ENCODE data around the gene RNF121. TPM values are rescaled to one million over a fixed set of nuclear protein-coding genes. Genes with fewer than 3 reads are reported as not detected.
"Not testable (repeated sequence)": the region's sequence is repeated elsewhere in the genome, so short reads cannot be mapped to it uniquely, and the experiment has no call there.

RNF121 gene
- total and polyA plus RNA-seq, 12 donors: 8.3 to 25.7 (median 19.2) TPM

GRCh38 chr11:71908218-71908617 is 20.6 kb upstream of the RNF121 start:
- Histone ChIP-seq H3K9me3 (no peaks in the 10 kb centered on the region), H3K4me1 (no peaks in the 10 kb centered on the region), H3K27me3 (no peaks in the 10 kb centered on the region), H3K4me3 (no peak overlapping the region), H3K36me3 (peaks cover 0 to 44% (median 0%) of the 10 kb centered on the region in 9 donors), H3K27ac (no peak overlapping the region)
- ATAC-seq (no peak), DNase-seq (no peak)
- no peak for TF ChIP-seq CTCF (IDR thresholded peaks at IDR 0.05)
- intact Hi-C loops (cut with DNase I): no loop called here
- 87 to 93% methylated on average over 9 of the region's 9 CpGs for WGBS, 2 donors

- ATAC-seq; intact Hi-C loops (cut with DNase I); H3K9me3 ChIP-seq; H3K4me3 ChIP-seq; H3K27me3 ChIP-seq; DNase-seq; H3K27ac ChIP-seq; H3K4me1 ChIP-seq: not testable (repeated sequence)
- WGBS, 2 donors: 90% methylated on average over 5 of the region's 5 CpGs
- H3K36me3 ChIP-seq: peaks cover 0 to 55% (median 13%) of the 10 kb centered on the region in 9 donors
These were observed 18.1 kb upstream of the RNF121 start for GRCh38 chr11:71910775-71911174.

- 85% methylated on average over 10 of the region's 10 CpGs for WGBS, 2 donors
- H3K27ac ChIP-seq; intact Hi-C loops (cut with DNase I); H3K4me3 ChIP-seq; H3K4me1 ChIP-seq; H3K9me3 ChIP-seq; H3K27me3 ChIP-seq; ATAC-seq; DNase-seq: not testable (repeated sequence)
- H3K36me3 ChIP-seq: peaks cover 0 to 62% (median 16%) of the 10 kb centered on the region in 9 donors
These were observed 17.4 kb upstream of the RNF121 start for GRCh38 chr11:71911321-71911985.

- intact Hi-C loops (cut with DNase I); H3K4me3 ChIP-seq; H3K4me1 ChIP-seq; H3K27ac ChIP-seq; ATAC-seq; H3K27me3 ChIP-seq; H3K9me3 ChIP-seq; DNase-seq: not testable (repeated sequence)
- H3K36me3 ChIP-seq: peaks cover 0 to 63% (median 16%) of the 10 kb centered on the region in 9 donors
- 95 to 96% methylated on average over 9 to 10 of the region's 10 CpGs for WGBS, 2 donors
These were observed 16.9 kb upstream of the RNF121 start for GRCh38 chr11:71911986-71912340.

GRCh38 chr11:71913756-71914526 is 14.9 kb upstream of the RNF121 start:
- H3K4me3 ChIP-seq: no peak overlapping the region
- DNase-seq (no peak), ATAC-seq (no peak)
- H3K27ac ChIP-seq: no peak overlapping the region
- peaks cover 0 to 75% (median 28%) of the 10 kb centered on the region in 9 donors for H3K36me3 ChIP-seq
- no peaks in the 10 kb centered on the region for H3K27me3 ChIP-seq
- no peaks in the 10 kb centered on the region for H3K4me1 ChIP-seq
- H3K9me3 ChIP-seq: no peaks in the 10 kb centered on the region
- intact Hi-C loops (cut with DNase I): no loop called here
- no peak for TF ChIP-seq CTCF (IDR thresholded peaks at IDR 0.05)
- 88 to 92% methylated on average over 5 of the region's 5 CpGs for WGBS, 2 donors

Data from heart right ventricle (tissue), 16 donors.